Glutamatergic neuron (in vitro differentiated cells): ENCODE results near the gene FBXO42. TPM values are rescaled to one million over a fixed set of nuclear protein-coding genes. Genes with fewer than 3 reads are reported as not detected.

ENCODE experiments used
- DNase-seq: peaks from one replicate; pipeline ENCODE4 v3.0.0; 2022
- H3K27ac Mint-ChIP-seq: one replicate; pipeline ENCODE4 v1.8.0; 2020; ENCODE audit warnings: mild to moderate bottlenecking, mixed read lengths, inconsistent platforms; ENCODE audit not compliant: unreplicated experiment
- H3K27me3 Mint-ChIP-seq: one replicate; pipeline ENCODE4 v1.8.0; 2020; ENCODE audit warnings: mild to moderate bottlenecking, moderate library complexity, mixed read lengths, inconsistent platforms; ENCODE audit not compliant: unreplicated experiment
- H3K36me3 Mint-ChIP-seq: one replicate; pipeline ENCODE4 v1.8.0; 2020; ENCODE audit warnings: mild to moderate bottlenecking, mixed read lengths, inconsistent platforms; ENCODE audit not compliant: unreplicated experiment
- H3K4me1 Mint-ChIP-seq: one replicate; pipeline ENCODE4 v1.8.0; 2020; ENCODE audit warnings: mild to moderate bottlenecking, low read depth, mixed read lengths, inconsistent platforms; ENCODE audit not compliant: unreplicated experiment
- H3K4me3 Mint-ChIP-seq: one replicate; pipeline ENCODE4 v1.8.0; 2020; ENCODE audit warnings: mild to moderate bottlenecking, mixed read lengths, inconsistent platforms; ENCODE audit not compliant: unreplicated experiment
- H3K9me3 Mint-ChIP-seq: one replicate; pipeline ENCODE4 v1.8.0; 2020; ENCODE audit warnings: mild to moderate bottlenecking, moderate library complexity, mixed read lengths, inconsistent platforms; ENCODE audit not compliant: unreplicated experiment
- total RNA-seq: library from RNA; stranded (reverse); fragmentation: NEBNext Ultra II Directional; extraction: Animal tissue kit (Norgen Biotek cat#: 25700); gene quantifications from one replicate; pipeline ENCODE4 v1.2.1, GENCODE V29; 2021; ENCODE audit not compliant: unreplicated experiment
- TF ChIP-seq, protein P1 (sequence below): fragments of 200-600 bp; sonication (generic); IDR thresholded peaks from one replicate; pipeline ENCODE4 v1.5.0; 2021; ENCODE audit not compliant: partially characterized antibody, unreplicated experiment

FBXO42 gene
- total RNA-seq, 1 donor from 2014 or later = 27.7 TPM

DNA sequence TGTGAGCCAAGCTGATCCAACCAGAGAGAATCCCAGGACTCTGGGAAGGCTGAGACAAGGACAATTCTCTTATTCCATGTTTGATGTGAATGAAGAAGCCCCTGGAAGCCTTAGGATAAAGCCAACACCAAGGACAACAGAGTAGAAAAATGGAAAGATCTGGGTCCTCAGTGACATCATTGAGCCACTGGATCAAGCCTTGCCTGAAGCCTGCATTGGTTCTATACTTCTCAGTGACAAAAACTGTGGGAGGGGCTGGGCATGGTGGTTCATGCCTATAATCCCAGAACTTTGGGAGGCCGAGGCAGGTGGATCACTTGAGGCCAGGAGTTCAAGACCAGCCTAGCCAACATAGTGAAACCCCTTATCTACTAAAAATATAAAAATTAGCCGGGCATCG lies 155.4 kb downstream of the FBXO42 start:
- peaks cover 4% of the 10 kb centered on the region for H3K9me3 Mint-ChIP-seq
- H3K4me1 Mint-ChIP-seq = no peaks in the 10 kb centered on the region
- no peak for DNase-seq
- no peak overlapping the region for H3K27ac Mint-ChIP-seq
- TF ChIP-seq, protein P1, sequence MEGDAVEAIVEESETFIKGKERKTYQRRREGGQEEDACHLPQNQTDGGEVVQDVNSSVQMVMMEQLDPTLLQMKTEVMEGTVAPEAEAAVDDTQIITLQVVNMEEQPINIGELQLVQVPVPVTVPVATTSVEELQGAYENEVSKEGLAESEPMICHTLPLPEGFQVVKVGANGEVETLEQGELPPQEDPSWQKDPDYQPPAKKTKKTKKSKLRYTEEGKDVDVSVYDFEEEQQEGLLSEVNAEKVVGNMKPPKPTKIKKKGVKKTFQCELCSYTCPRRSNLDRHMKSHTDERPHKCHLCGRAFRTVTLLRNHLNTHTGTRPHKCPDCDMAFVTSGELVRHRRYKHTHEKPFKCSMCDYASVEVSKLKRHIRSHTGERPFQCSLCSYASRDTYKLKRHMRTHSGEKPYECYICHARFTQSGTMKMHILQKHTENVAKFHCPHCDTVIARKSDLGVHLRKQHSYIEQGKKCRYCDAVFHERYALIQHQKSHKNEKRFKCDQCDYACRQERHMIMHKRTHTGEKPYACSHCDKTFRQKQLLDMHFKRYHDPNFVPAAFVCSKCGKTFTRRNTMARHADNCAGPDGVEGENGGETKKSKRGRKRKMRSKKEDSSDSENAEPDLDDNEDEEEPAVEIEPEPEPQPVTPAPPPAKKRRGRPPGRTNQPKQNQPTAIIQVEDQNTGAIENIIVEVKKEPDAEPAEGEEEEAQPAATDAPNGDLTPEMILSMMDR = no peak
- H3K4me3 Mint-ChIP-seq = no peak overlapping the region
- peaks cover 2% of the 10 kb centered on the region for H3K27me3 Mint-ChIP-seq
- no peaks in the 10 kb centered on the region for H3K36me3 Mint-ChIP-seq

Other genes with a start within 250 kb of the FBXO42 start
- gene EPHA2, start 196.4 kb downstream of the FBXO42 start, total RNA-seq = 0.29 TPM
- 3.4 TPM for gene ARHGEF19, start 139.8 kb downstream of the FBXO42 start, total RNA-seq
- 3.5 TPM for gene CPLANE2, start 115.3 kb downstream of the FBXO42 start, total RNA-seq
- 64.5 TPM for gene SZRD1, start 14.8 kb upstream of the FBXO42 start, total RNA-seq
- not detected for gene SPATA21, start 84.9 kb upstream of the FBXO42 start, total RNA-seq
- 37.8 TPM for gene NECAP2, start 88.2 kb upstream of the FBXO42 start, total RNA-seq
- gene RNU1-1, start 161.8 kb upstream of the FBXO42 start, total RNA-seq = 3,598 TPM